Karpas-422 (cell line): Measurements from ENCODE around the gene TPCN1. TPM values are rescaled to one million over a fixed set of nuclear protein-coding genes. Genes with fewer than 3 reads are reported as not detected.
A peak's percentile ranks its signal among the peaks of the same experiment; 100 is the strongest.
"Not testable (repeated sequence)": the region's sequence is repeated elsewhere in the genome, so short reads cannot be mapped to it uniquely, and the experiment has no call there.

Experiments used
- DNase-seq: peaks from one replicate; pipeline ENCODE4 v3.0.0-alpha.2; 2015
- H2AFZ ChIP-seq: fragments of 200-600 bp; sonication (generic); 2 replicates; pipeline ENCODE4 v1.6.1; 2014; ENCODE audit warnings: antibody characterized with exemption, low read length, mixed read lengths
- H3K27ac ChIP-seq: fragments of 200-600 bp; sonication (generic); 2 replicates; pipeline ENCODE4 v1.5.1; 2014; ENCODE audit warnings: mild to moderate bottlenecking, low read length, moderate library complexity
- H3K27me3 ChIP-seq: fragments of 200-600 bp; sonication (generic); 2 replicates; pipeline ENCODE4 v1.6.1; 2014; ENCODE audit warnings: low read length, mixed read lengths
- H3K36me3 ChIP-seq: fragments of 200-600 bp; sonication (generic); 2 replicates; pipeline ENCODE4 v1.6.1; 2014; ENCODE audit warnings: low read length, mixed read lengths; ENCODE audit not compliant: insufficient read depth
- H3K4me1 ChIP-seq: fragments of 200-600 bp; sonication (generic); 2 replicates; pipeline ENCODE4 v1.6.1; 2014; ENCODE audit warnings: mild to moderate bottlenecking, low read length, mixed read lengths
- H3K4me2 ChIP-seq: fragments of 200-600 bp; sonication (generic); 2 replicates; pipeline ENCODE4 v1.6.1; 2014; ENCODE audit warnings: low read length, low read depth, mild to moderate bottlenecking; ENCODE audit not compliant: poor library complexity, severe bottlenecking
- H3K4me3 ChIP-seq: fragments of 200-600 bp; sonication (generic); 2 replicates; pipeline ENCODE4 v1.5.1; 2014; ENCODE audit warnings: mild to moderate bottlenecking, antibody characterized with exemption, low read length, mixed read lengths
- H3K79me2 ChIP-seq: fragments of 200-600 bp; sonication (generic); 2 replicates; pipeline ENCODE4 v1.6.1; 2014; ENCODE audit warnings: mild to moderate bottlenecking, low read length, mixed read lengths
- H3K9ac ChIP-seq: fragments of 200-600 bp; sonication (generic); 2 replicates; pipeline ENCODE4 v1.6.0; 2014; ENCODE audit warnings: low read length
- H3K9me2 ChIP-seq: fragments of 200-600 bp; sonication (generic), shearing (Covaris generic); replicated peaks from 2 replicates; pipeline ENCODE4 v1.6.0; 2014; ENCODE audit warnings: mild to moderate bottlenecking, low read length, moderate library complexity; ENCODE audit not compliant: insufficient read depth
- H3K9me3 ChIP-seq: fragments of 300-700, 200-600 bp; sonication (generic); 2 replicates; pipeline ENCODE4 v1.6.1; 2014; ENCODE audit warnings: low read length, mixed read lengths
- H4K20me1 ChIP-seq: fragments of 200-600 bp; sonication (generic); 2 replicates; pipeline ENCODE4 v1.6.1; 2014; ENCODE audit warnings: mild to moderate bottlenecking, antibody characterized with exemption, low read length, low read depth; ENCODE audit not compliant: insufficient read depth
- total RNA-seq: library from RNA; depleted of rRNA; stranded (reverse); fragments of >200 nt; shearing (Covaris generic); gene quantifications from 2 replicates; pipeline ENCODE4 v1.2.3, GENCODE V29; 2014; ENCODE audit warnings: low replicate concordance

Gene TPCN1
- total RNA-seq, 1 experiment from 2014 or later = 43.9 TPM

- H4K20me1 ChIP-seq = no peaks in the 10 kb centered on the region
- H3K9me3 ChIP-seq = no peaks in the 10 kb centered on the region
- no peaks in the 10 kb centered on the region for H3K79me2 ChIP-seq
- no peak overlapping the region for H3K4me3 ChIP-seq
- no peak overlapping the region for H3K4me2 ChIP-seq
- H3K9ac ChIP-seq = no peak overlapping the region
- no peak for DNase-seq
- no peaks in the 10 kb centered on the region for H3K27me3 ChIP-seq
- no peak overlapping the region for H2AFZ ChIP-seq
- H3K4me1 ChIP-seq = no peaks in the 10 kb centered on the region
- H3K36me3 ChIP-seq = no peaks in the 10 kb centered on the region
- H3K27ac ChIP-seq = peak overlapping the region; percentile 57
- no peaks in the 10 kb centered on the region for H3K9me2 ChIP-seq
Observed at GRCh38 chr12:113198296-113198695, 23.0 kb upstream of the TPCN1 start.

DNA sequence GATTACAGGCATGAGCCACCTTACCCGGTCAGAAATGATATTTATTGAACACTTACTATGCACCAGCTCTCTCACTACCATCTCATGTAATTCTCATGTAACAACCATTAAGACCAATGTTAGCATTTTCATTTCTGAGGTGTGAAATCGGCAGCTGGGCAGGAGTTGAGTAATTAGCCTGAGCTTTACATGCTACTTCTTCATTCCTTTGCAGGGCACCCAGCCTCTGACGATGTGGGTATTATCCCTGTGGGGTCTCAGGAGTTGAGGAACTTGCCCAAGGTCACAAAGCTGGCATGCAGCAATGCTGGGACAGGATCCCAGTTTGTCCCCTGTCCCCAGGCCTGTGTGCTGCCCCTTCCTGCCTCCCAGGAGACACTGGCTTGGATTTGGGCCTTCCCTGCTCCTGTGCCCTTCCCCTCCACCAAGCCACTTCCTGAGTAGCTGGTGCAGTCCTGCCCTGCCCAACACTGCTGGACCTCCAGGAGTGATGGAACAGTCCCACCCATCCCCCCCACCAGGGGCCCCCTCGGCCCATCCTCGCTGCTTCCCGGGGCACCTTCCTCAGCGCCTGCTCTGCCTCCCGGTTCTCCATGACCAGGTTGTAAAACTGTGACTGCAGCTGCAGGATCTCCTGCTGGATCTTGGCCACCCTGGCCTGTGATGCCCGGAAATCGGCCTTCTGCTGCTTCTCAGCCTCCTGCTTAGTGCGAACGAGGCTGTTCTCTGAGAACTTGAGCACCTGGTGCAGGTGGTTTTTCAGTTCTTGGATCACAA is 21.1 kb upstream of the TPCN1 start:
- H3K4me2 ChIP-seq = no peak overlapping the region
- DNase-seq = no peak
- no peak overlapping the region for H3K4me3 ChIP-seq
- no peaks in the 10 kb centered on the region for H3K9me2 ChIP-seq
- H3K9ac ChIP-seq = no peak overlapping the region
- H2AFZ ChIP-seq = no peak overlapping the region
- no peak overlapping the region for H3K27ac ChIP-seq
- H3K36me3 ChIP-seq = no peaks in the 10 kb centered on the region
- no peaks in the 10 kb centered on the region for H4K20me1 ChIP-seq
- no peaks in the 10 kb centered on the region for H3K9me3 ChIP-seq
- no peaks in the 10 kb centered on the region for H3K79me2 ChIP-seq
- no peaks in the 10 kb centered on the region for H3K4me1 ChIP-seq
- H3K27me3 ChIP-seq = no peaks in the 10 kb centered on the region

GRCh38 chr12:113201187-113202177 is 19.8 kb upstream of the TPCN1 start:
- Histone ChIP-seq H3K4me2 (no peak overlapping the region), H3K4me1 (no peaks in the 10 kb centered on the region), H3K27ac (no peak overlapping the region), H3K9ac (no peak overlapping the region), H3K36me3 (no peaks in the 10 kb centered on the region), H3K9me2 (no peaks in the 10 kb centered on the region), H3K27me3 (no peaks in the 10 kb centered on the region), H4K20me1 (no peaks in the 10 kb centered on the region), H3K79me2 (no peaks in the 10 kb centered on the region), H2AFZ (no peak overlapping the region), H3K4me3 (no peak overlapping the region), H3K9me3 (no peaks in the 10 kb centered on the region)
- no peak for DNase-seq

GRCh38 chr12:113202300-113203075 is 18.8 kb upstream of the TPCN1 start:
- H3K36me3 ChIP-seq = no peaks in the 10 kb centered on the region
- no peak overlapping the region for H3K27ac ChIP-seq
- no peaks in the 10 kb centered on the region for H3K79me2 ChIP-seq
- no peak overlapping the region for H3K4me3 ChIP-seq
- DNase-seq = no peak
- H3K9me3 ChIP-seq = no peaks in the 10 kb centered on the region
- H3K9ac ChIP-seq = no peak overlapping the region
- peaks cover 4% of the 10 kb centered on the region for H3K4me1 ChIP-seq
- no peak overlapping the region for H3K4me2 ChIP-seq
- H4K20me1 ChIP-seq = no peaks in the 10 kb centered on the region
- H3K9me2 ChIP-seq = no peaks in the 10 kb centered on the region
- H2AFZ ChIP-seq = no peak overlapping the region
- H3K27me3 ChIP-seq = no peaks in the 10 kb centered on the region

GRCh38 chr12:113203852-113204760 is 17.2 kb upstream of the TPCN1 start:
- Histone ChIP-seq H3K27me3 (no peaks in the 10 kb centered on the region), H3K9ac (no peak overlapping the region), H3K4me3 (no peak overlapping the region), H3K4me2 (no peak overlapping the region), H2AFZ (no peak overlapping the region), H4K20me1 (no peaks in the 10 kb centered on the region), H3K9me2 (no peaks in the 10 kb centered on the region), H3K27ac (peak overlapping the region; percentile 61), H3K4me1 (peaks cover 20% of the 10 kb centered on the region), H3K9me3 (no peaks in the 10 kb centered on the region), H3K36me3 (no peaks in the 10 kb centered on the region), H3K79me2 (no peaks in the 10 kb centered on the region)
- DNase-seq = no peak

DNA sequence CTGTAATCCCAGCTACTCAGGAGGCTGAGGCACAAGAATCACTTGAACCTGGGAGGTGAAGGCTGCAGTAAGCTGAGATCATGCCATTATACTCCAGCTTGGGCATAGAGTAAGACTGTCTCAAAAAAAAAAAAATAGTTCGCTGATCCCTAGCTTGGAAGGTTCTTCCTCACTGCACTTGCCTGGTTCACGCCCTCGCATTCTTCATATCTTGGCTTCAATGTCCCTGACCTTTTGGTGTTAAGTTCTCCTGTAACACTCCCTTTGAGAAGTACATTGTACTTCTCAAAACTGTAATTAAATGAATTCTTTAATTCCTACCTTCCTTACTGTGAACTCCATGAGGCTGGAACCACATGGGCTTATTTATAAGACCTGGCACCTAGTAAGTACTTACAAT is 16.5 kb upstream of the TPCN1 start:
- no peak for DNase-seq
- Histone ChIP-seq H3K9ac (no peak overlapping the region), H3K9me3 (no peaks in the 10 kb centered on the region), H3K9me2 (no peaks in the 10 kb centered on the region), H3K79me2 (no peaks in the 10 kb centered on the region), H3K27me3 (no peaks in the 10 kb centered on the region), H3K36me3 (no peaks in the 10 kb centered on the region), H3K27ac (peak overlapping the region; percentile 61; the same call in 1 of the 2 replicates), H3K4me1 (peaks cover 27% of the 10 kb centered on the region), H2AFZ (no peak overlapping the region), H3K4me2 (no peak overlapping the region), H4K20me1 (no peaks in the 10 kb centered on the region), H3K4me3 (no peak overlapping the region)

- Histone ChIP-seq H3K4me1 (peaks cover 32% of the 10 kb centered on the region), H3K27ac (peak overlapping the region; percentile 98; the same call in 1 of the 2 replicates)
- H2AFZ ChIP-seq, H3K9ac ChIP-seq, H4K20me1 ChIP-seq, DNase-seq, H3K4me3 ChIP-seq, H3K36me3 ChIP-seq, H3K9me2 ChIP-seq, H3K9me3 ChIP-seq, H3K4me2 ChIP-seq, H3K27me3 ChIP-seq, H3K79me2 ChIP-seq: not testable (repeated sequence)
Observed at GRCh38 chr12:113206802-113207201, 14.5 kb upstream of the TPCN1 start.
